GM18873 (cell line): Measurements from ENCODE around the gene TBC1D3G.
"Not testable (repeated sequence)": the region's sequence is repeated elsewhere in the genome, so short reads cannot be mapped to it uniquely, and the experiment has no call there.

Experiments used
- ATAC-seq: cut with Tn5 transposase; IDR thresholded peaks from one replicate; pipeline ENCODE4 v1.9.1; 2021; ENCODE audit warnings: mild to moderate bottlenecking, moderate library complexity, moderate number of reproducible peaks; ENCODE audit not compliant: unreplicated experiment, low FRiP score

Gene TBC1D3G

GRCh38 chr17:36323584-36323983 lies at the start of gene TBC1D3G:
TSS of gene TBC1D3G (plus strand) at chr17:36323884. CDS start at chr17:36325412, 1,528 bp downstream.
- ATAC-seq, result not testable (repeated sequence)

GRCh38 chr17:36283256-36283655 lies 40.4 kb upstream of the TBC1D3G start:
- ATAC-seq, result not testable (repeated sequence)

DNA sequence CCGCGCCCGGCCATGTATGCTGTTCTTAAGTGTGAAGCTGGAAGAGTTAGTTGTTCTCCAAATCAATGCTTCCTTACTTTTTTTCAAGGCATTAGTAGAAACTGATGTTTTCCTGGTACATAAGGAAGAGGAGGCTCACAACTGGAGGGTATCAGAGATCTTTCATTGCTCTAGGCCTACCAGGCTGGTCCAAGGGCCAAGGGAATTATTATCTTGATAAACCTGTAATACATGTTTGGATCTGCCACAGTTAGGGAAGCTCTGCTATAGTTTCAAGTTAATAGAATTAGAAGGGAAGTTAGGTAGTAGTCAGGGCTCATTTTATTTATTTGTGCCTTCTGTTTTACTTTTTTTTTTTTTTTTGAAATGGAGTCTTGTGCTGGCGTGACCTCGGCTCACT lies 39.5 kb upstream of the TBC1D3G start:
- ATAC-seq, result not testable (repeated sequence)

GRCh38 chr17:36289965-36290612 lies 33.6 kb upstream of the TBC1D3G start:
- ATAC-seq, result not testable (repeated sequence)

DNA sequence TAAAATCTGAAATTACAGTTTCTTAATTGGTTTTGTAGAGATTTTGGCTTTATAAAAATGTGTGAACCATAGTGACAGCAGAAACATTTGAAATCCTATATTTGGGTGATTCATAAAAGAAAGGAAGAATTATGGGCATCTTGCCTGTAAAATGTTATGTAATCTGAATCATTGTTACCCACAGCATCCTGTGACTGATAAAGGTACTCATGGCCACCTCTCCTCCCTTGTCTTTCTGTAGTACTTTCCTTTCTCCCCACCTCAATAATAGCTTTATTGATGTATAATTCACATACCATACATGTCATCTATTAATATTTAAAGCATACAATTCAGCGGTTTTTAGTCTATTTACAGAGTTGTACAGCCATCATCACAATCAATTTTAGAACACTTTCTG lies 28.5 kb upstream of the TBC1D3G start:
- not testable (repeated sequence) for ATAC-seq

GRCh38 chr17:36315736-36316135 lies 7.9 kb upstream of the TBC1D3G start:
- ATAC-seq, result not testable (repeated sequence)

- not testable (repeated sequence) for ATAC-seq
These were observed 38.8 kb downstream of the TBC1D3G start for GRCh38 chr17:36362496-36362895.

GRCh38 chr17:36375938-36376337 lies 52.3 kb downstream of the TBC1D3G start:
- ATAC-seq, result not testable (repeated sequence)
